ENCODE measurements around the gene RAF1. TPM values are rescaled to one million over a fixed set of nuclear protein-coding genes. Genes with fewer than 3 reads are reported as not detected.
A peak's percentile ranks its signal among the peaks of the same experiment; 100 is the strongest.

RAF1 gene
- total and polyA plus RNA-seq, 7 experiments from 2014 or later: 50.2 to 129 (median 114) TPM

- Mint-ChIP-seq H3K9me3 (no peaks in the 10 kb centered on the region), H3K36me3 (no peaks in the 10 kb centered on the region), H3K27ac (no peak overlapping the region), H3K27me3 (peaks cover 0 to 8% (median 4%) of the 10 kb centered on the region in 5 donors), H3K4me3 (no peak overlapping the region), H3K4me1 (no peaks in the 10 kb centered on the region)
- Histone ChIP-seq H3K36me3 (ENCODE audit: control insufficient read depth in 2 of 3, insufficient read depth in 3 of 3, low read length in 3 of 3) (no peaks in the 10 kb centered on the region), H3K9me3 (ENCODE audit: control insufficient read depth in 2 of 3, low read length in 3 of 3) (no peaks in the 10 kb centered on the region), H3K27ac (ENCODE audit: low read depth, low read length) (no peak overlapping the region), H3K27me3 (ENCODE audit: control insufficient read depth in 2 of 2, insufficient read depth in 2 of 2, low read length in 2 of 2) (no peaks in the 10 kb centered on the region), H3K4me1 (ENCODE audit: control insufficient read depth in 2 of 2, insufficient read depth in 2 of 2, low read length in 2 of 2) (no peaks in the 10 kb centered on the region), H3K4me3 (ENCODE audit: low read length) (no peak overlapping the region)
- POLR2A ChIA-PET: no interaction called here
- intact Hi-C loops (cut with micrococcal nuclease): no loop called here
- no peak for DNase-seq
- CTCF ChIA-PET: no interaction called here
- ATAC-seq: no peak
Observed at GRCh38 chr3:12692444-12692843, 28.5 kb upstream of the RAF1 start.

- Mint-ChIP-seq H3K4me1 (no peaks in the 10 kb centered on the region), H3K27ac (no peak overlapping the region)
Observed at GRCh38 chr3:12689997-12690711, 26.2 kb upstream of the RAF1 start.

GRCh38 chr3:12687948-12688347, 24.0 kb upstream of the RAF1 start:
- Histone ChIP-seq H3K4me3 (ENCODE audit: low read length) (no peak overlapping the region), H3K27me3 (ENCODE audit: control insufficient read depth in 2 of 2, insufficient read depth in 2 of 2, low read length in 2 of 2) (no peaks in the 10 kb centered on the region), H3K27ac (ENCODE audit: low read depth, low read length) (no peak overlapping the region), H3K36me3 (ENCODE audit: control insufficient read depth in 2 of 3, insufficient read depth in 3 of 3, low read length in 3 of 3) (no peaks in the 10 kb centered on the region), H3K4me1 (ENCODE audit: control insufficient read depth in 2 of 2, insufficient read depth in 2 of 2, low read length in 2 of 2) (no peaks in the 10 kb centered on the region), H3K9me3 (ENCODE audit: control insufficient read depth in 2 of 3, low read length in 3 of 3) (no peaks in the 10 kb centered on the region)
- Mint-ChIP-seq H3K9me3 (no peaks in the 10 kb centered on the region), H3K27ac (no peak overlapping the region), H3K4me3 (no peak overlapping the region), H3K27me3 (peaks cover 0 to 10% (median 8%) of the 10 kb centered on the region in 5 donors), H3K36me3 (no peaks in the 10 kb centered on the region), H3K4me1 (no peaks in the 10 kb centered on the region)
- ATAC-seq (no peak), DNase-seq (no peak)
- ChIA-PET POLR2A (no interaction called here), CTCF (no interaction called here)
- intact Hi-C loops (cut with micrococcal nuclease): no loop called here

More at GRCh38 chr3:12689997-12690711, 26.2 kb upstream of the RAF1 start:
- H3K27ac ChIP-seq (ENCODE audit: low read depth, low read length): no peak overlapping the region
- peaks cover 0 to 10% (median 8%) of the 10 kb centered on the region in 5 donors for H3K27me3 Mint-ChIP-seq
- ATAC-seq (no peak), DNase-seq (no peak)
- H3K36me3 ChIP-seq (ENCODE audit: control insufficient read depth in 2 of 3, insufficient read depth in 3 of 3, low read length in 3 of 3): no peaks in the 10 kb centered on the region
- no peaks in the 10 kb centered on the region for H3K9me3 Mint-ChIP-seq
- H3K4me1 ChIP-seq (ENCODE audit: control insufficient read depth in 2 of 2, insufficient read depth in 2 of 2, low read length in 2 of 2): no peaks in the 10 kb centered on the region
- ChIA-PET CTCF (interaction anchor here (0.6 kb wide), 1 partner anchor 19 kb away, joined by 3 read pairs; no protein-coding TSS in a partner anchor), POLR2A (no interaction called here)
- intact Hi-C loops (cut with micrococcal nuclease): no loop called here
- no peaks in the 10 kb centered on the region for H3K27me3 ChIP-seq (ENCODE audit: control insufficient read depth in 2 of 2, insufficient read depth in 2 of 2, low read length in 2 of 2)
- H3K4me3 ChIP-seq (ENCODE audit: low read length): no peak overlapping the region
- no peaks in the 10 kb centered on the region for H3K9me3 ChIP-seq (ENCODE audit: control insufficient read depth in 2 of 3, low read length in 3 of 3)
- no peak overlapping the region for H3K4me3 Mint-ChIP-seq
- no peaks in the 10 kb centered on the region for H3K36me3 Mint-ChIP-seq

GRCh38 chr3:12686096-12686495, 22.2 kb upstream of the RAF1 start:
- Mint-ChIP-seq H3K36me3 (no peaks in the 10 kb centered on the region), H3K4me3 (no peak overlapping the region), H3K27me3 (peaks cover 0 to 10% (median 8%) of the 10 kb centered on the region in 5 donors), H3K9me3 (no peaks in the 10 kb centered on the region), H3K27ac (no peak overlapping the region), H3K4me1 (peaks cover 0 to 7% (median 0%) of the 10 kb centered on the region in 7 donors)
- Histone ChIP-seq H3K27me3 (ENCODE audit: control insufficient read depth in 2 of 2, insufficient read depth in 2 of 2, low read length in 2 of 2) (no peaks in the 10 kb centered on the region), H3K36me3 (ENCODE audit: control insufficient read depth in 2 of 3, insufficient read depth in 3 of 3, low read length in 3 of 3) (no peaks in the 10 kb centered on the region), H3K27ac (ENCODE audit: low read depth, low read length) (no peak overlapping the region), H3K9me3 (ENCODE audit: control insufficient read depth in 2 of 3, low read length in 3 of 3) (no peaks in the 10 kb centered on the region), H3K4me1 (ENCODE audit: control insufficient read depth in 2 of 2, insufficient read depth in 2 of 2, low read length in 2 of 2) (no peaks in the 10 kb centered on the region), H3K4me3 (ENCODE audit: low read length) (no peak overlapping the region)
- no peak for DNase-seq
- ATAC-seq: no peak
- ChIA-PET POLR2A (interaction anchor here (0.6 kb wide), 1 partner anchor 38 kb away, joined by 3 read pairs; no protein-coding TSS in a partner anchor), CTCF (interaction anchor here (0.6 kb wide), 1 partner anchor 804 kb away, joined by 3 read pairs; no protein-coding TSS in a partner anchor)
- intact Hi-C loops (cut with micrococcal nuclease): no loop called here

- H3K27ac ChIP-seq (ENCODE audit: low read depth, low read length): no peak overlapping the region
- Mint-ChIP-seq H3K27me3 (peaks cover 0 to 1% (median 0%) of the 10 kb centered on the region in 5 donors), H3K9me3 (no peaks in the 10 kb centered on the region), H3K4me3 (no peak overlapping the region), H3K4me1 (peaks cover 0 to 7% (median 0%) of the 10 kb centered on the region in 7 donors), H3K36me3 (no peaks in the 10 kb centered on the region), H3K27ac (peak overlapping the region in 2 of 9 donors; percentile 42 to 55)
- H3K36me3 ChIP-seq (ENCODE audit: control insufficient read depth in 2 of 3, insufficient read depth in 3 of 3, low read length in 3 of 3): no peaks in the 10 kb centered on the region
- no peak for DNase-seq
- no peaks in the 10 kb centered on the region for H3K27me3 ChIP-seq (ENCODE audit: control insufficient read depth in 2 of 2, insufficient read depth in 2 of 2, low read length in 2 of 2)
- CTCF ChIA-PET: no interaction called here
- peak; percentile 88 for ATAC-seq
- no peaks in the 10 kb centered on the region for H3K4me1 ChIP-seq (ENCODE audit: control insufficient read depth in 2 of 2, insufficient read depth in 2 of 2, low read length in 2 of 2)
- POLR2A ChIA-PET: no interaction called here
- intact Hi-C loops (cut with micrococcal nuclease): no loop called here
- H3K9me3 ChIP-seq (ENCODE audit: control insufficient read depth in 2 of 3, low read length in 3 of 3): no peaks in the 10 kb centered on the region
- H3K4me3 ChIP-seq (ENCODE audit: low read length): no peak overlapping the region
Observed at GRCh38 chr3:12681943-12682390, 18.1 kb upstream of the RAF1 start.

- H3K4me3 Mint-ChIP-seq: no peak overlapping the region
- no peaks in the 10 kb centered on the region for H3K9me3 Mint-ChIP-seq
- H3K27me3 Mint-ChIP-seq: no peaks in the 10 kb centered on the region
- intact Hi-C loops (cut with micrococcal nuclease): no loop called here
- peak overlapping the region in 2 of 9 donors; percentile 22 to 42 for H3K27ac Mint-ChIP-seq
- H3K4me3 ChIP-seq (ENCODE audit: low read length): no peak overlapping the region
- ATAC-seq (peak; percentile 11), DNase-seq (no peak)
- H3K36me3 Mint-ChIP-seq: no peaks in the 10 kb centered on the region
- ChIA-PET CTCF (no interaction called here), POLR2A (no interaction called here)
- H3K4me1 Mint-ChIP-seq: peaks cover 0 to 7% (median 0%) of the 10 kb centered on the region in 7 donors
- H3K4me1 ChIP-seq (ENCODE audit: control insufficient read depth in 2 of 2, insufficient read depth in 2 of 2, low read length in 2 of 2): no peaks in the 10 kb centered on the region
- H3K9me3 ChIP-seq (ENCODE audit: control insufficient read depth in 2 of 3, low read length in 3 of 3): no peaks in the 10 kb centered on the region
- no peak overlapping the region for H3K27ac ChIP-seq (ENCODE audit: low read depth, low read length)
- H3K36me3 ChIP-seq (ENCODE audit: control insufficient read depth in 2 of 3, insufficient read depth in 3 of 3, low read length in 3 of 3): no peaks in the 10 kb centered on the region
- H3K27me3 ChIP-seq (ENCODE audit: control insufficient read depth in 2 of 2, insufficient read depth in 2 of 2, low read length in 2 of 2): no peaks in the 10 kb centered on the region
Observed at GRCh38 chr3:12681089-12681942, 17.4 kb upstream of the RAF1 start.

Measured in naive thymus-derived CD4-positive, alpha-beta T cell (primary cell).